Coronary artery (tissue), 2 donors: ENCODE results near the gene STAG1.

Source experiments
- DNase-seq: peaks from one replicate; pipeline ENCODE4 v3.0.0-alpha.2; 2017; ENCODE audit warnings: low spot score
- H3K27ac ChIP-seq, 2 donors: fragments of 200-600 bp; sonication (generic); one replicate each; pipeline ENCODE4 v1.5.1; 2016 to 2019
- H3K4me3 ChIP-seq: fragments of 200-600 bp; sonication (generic); 2 replicates; pipeline ENCODE4 v1.5.1; 2016; ENCODE audit warnings: mild to moderate bottlenecking, moderate library complexity
- TF ChIP-seq, protein P1 (sequence below): fragments of 200-600 bp; sonication (generic); IDR thresholded peaks from one replicate; pipeline ENCODE4 v1.5.1; 2019; ENCODE audit warnings: antibody characterized with exemption

Gene STAG1

DNA sequence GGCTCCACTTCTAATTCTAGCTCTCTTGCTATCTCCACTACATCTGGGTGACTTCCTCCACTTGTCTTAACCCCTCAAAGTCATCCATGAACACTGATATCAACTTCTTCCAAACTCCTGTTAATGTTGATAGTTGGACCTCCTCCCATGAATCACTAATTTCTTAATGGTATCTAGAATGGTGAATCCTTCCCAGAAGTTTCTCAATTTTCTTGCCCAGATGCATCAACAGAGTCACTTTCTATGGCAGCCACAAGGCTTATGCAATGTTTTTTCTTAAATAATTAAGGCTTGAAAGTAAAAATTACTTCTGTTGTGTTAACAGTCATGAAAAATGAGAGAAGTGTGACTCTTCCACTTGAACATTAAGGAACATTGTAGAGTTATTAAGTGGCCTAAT lies 337.7 kb downstream of the STAG1 start:
- H3K27ac ChIP-seq, result no peak overlapping the region
- TF ChIP-seq, protein P1, sequence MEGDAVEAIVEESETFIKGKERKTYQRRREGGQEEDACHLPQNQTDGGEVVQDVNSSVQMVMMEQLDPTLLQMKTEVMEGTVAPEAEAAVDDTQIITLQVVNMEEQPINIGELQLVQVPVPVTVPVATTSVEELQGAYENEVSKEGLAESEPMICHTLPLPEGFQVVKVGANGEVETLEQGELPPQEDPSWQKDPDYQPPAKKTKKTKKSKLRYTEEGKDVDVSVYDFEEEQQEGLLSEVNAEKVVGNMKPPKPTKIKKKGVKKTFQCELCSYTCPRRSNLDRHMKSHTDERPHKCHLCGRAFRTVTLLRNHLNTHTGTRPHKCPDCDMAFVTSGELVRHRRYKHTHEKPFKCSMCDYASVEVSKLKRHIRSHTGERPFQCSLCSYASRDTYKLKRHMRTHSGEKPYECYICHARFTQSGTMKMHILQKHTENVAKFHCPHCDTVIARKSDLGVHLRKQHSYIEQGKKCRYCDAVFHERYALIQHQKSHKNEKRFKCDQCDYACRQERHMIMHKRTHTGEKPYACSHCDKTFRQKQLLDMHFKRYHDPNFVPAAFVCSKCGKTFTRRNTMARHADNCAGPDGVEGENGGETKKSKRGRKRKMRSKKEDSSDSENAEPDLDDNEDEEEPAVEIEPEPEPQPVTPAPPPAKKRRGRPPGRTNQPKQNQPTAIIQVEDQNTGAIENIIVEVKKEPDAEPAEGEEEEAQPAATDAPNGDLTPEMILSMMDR, result no peak
- DNase-seq, result no peak
- H3K4me3 ChIP-seq, result no peak overlapping the region

DNA sequence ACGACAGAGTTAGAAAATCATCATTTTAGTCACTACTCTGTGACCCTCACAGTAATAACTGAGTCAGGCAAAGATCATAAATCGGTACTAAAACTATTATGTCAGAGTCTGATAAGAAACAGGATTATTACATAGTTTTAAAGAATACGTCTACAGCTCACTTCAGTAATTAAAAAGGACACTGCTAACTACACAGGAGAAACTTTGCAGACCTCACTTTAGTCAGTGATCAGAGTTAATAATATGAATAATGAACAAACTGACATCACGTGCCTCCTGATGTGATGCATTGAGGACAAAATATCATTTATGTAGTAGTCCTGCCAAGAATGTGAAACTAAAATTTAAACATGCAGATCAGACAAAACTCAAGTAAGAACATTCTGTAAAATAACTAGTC lies 339.9 kb downstream of the STAG1 start:
- TF ChIP-seq, protein P1, result no peak
- H3K4me3 ChIP-seq, result no peak overlapping the region
- no peak for DNase-seq

DNA sequence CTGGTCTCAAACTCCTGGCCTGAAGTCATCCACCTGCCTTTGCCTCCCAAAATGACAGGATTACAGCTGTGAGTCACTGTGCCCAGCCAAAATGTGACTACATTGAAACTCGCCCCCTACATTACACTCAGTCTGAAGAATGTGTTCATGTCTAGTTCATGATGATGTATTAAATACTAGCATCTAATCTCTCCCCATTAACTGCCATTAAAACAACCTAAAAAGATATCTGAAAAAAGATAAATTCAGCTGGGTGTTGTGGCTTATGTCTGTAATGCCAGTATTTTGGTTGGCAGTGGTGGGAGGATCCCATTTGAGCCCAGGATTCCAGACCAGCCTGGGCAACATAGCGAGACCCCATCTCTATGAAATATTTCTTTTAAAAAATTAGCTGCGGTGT lies 342.6 kb downstream of the STAG1 start:
- H3K4me3 ChIP-seq, result no peak overlapping the region
- no peak for DNase-seq
- TF ChIP-seq, protein P1, result no peak

More for the DNA sequence above, 339.9 kb downstream of the STAG1 start:
- no peak overlapping the region for H3K27ac ChIP-seq

DNA sequence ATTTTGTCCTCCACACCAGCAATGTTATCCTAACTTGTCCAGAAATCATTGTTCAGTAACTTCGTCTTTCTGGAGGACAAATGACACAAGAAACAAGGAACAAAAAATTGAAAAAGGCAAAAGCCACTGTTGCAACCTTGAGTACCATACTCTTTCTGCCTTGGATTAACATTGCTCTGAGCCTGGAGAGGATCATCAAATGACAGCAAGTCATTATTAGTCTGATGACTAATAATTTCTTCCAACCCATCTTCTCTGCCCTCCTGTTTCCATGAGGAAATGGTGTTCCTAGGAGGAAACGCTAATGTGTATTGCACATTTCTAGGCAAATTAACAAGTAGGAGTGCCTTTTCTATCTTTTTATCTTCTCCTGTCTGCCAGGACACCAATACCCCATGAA lies 348.1 kb downstream of the STAG1 start:
- H3K27ac ChIP-seq, result no peak overlapping the region
- no peak for DNase-seq
- TF ChIP-seq, protein P1, result no peak

More for the DNA sequence above, 342.6 kb downstream of the STAG1 start:
- no peak overlapping the region for H3K27ac ChIP-seq

DNA sequence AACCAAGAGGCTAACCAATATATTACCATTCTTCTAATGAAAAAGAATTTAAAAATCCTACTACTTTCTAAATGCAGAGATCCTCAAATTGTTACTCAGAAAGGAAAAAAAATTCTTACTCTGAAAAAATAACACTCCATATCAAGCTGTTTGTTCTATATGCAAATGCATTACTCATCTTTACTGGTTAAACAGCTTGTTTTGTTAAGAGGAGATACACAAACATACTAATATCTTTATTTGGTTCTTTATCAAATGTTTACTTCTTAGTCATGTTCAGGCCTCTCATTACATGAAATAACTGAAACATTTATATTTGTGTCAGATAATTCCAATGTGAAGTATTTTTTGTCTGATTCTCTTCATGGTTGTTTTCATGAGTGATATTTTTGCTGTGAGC lies 355.3 kb downstream of the STAG1 start:
- DNase-seq, result no peak
- TF ChIP-seq, protein P1, result no peak
- no peak overlapping the region for H3K27ac ChIP-seq
- no peak overlapping the region for H3K4me3 ChIP-seq

More for the DNA sequence above, 348.1 kb downstream of the STAG1 start:
- no peak overlapping the region for H3K4me3 ChIP-seq

DNA sequence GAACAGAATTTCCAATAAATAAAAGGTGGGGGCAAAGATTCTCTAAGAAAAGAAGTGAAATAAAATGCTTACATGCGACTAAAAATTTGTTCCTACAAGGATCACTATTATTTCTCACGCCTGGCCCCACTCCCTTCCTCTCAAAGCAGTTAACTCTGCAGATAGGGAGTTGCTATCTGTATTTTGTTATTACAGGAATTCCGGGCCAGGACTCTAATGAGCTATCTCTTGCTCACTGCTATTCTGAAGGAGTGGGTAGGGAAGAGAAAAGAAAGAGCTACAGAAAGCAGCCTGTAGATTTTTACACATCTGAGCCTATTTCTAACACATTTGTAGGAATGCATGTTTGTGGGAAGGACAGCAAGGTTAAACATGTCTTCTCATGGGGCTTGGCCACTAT lies 361.6 kb downstream of the STAG1 start:
- TF ChIP-seq, protein P1, result no peak
- Histone ChIP-seq H3K4me3 (no peak overlapping the region), H3K27ac (no peak overlapping the region)
- no peak for DNase-seq

DNA sequence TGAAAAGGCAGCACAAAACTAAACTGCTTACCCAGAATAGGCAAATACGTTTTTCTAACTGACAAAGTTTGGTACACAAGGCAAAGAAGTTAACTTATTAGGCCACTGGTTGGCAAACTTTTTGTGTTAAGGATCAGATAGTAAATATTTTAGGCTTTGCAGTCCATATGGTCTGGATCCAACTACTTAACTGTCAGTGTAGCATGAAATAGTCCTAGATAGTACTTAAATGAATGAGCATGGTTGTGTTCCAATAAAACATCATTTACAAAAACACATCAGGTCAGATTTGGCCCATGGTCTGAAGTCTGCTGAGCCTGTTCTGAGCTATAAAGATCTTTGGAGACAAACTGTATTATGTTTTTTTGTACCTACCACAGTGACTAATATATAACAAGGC lies 365.1 kb downstream of the STAG1 start:
- no peak for DNase-seq
- TF ChIP-seq, protein P1, result no peak
- no peak overlapping the region for H3K4me3 ChIP-seq
- no peak overlapping the region for H3K27ac ChIP-seq
